ENCODE measurements around the gene CPLX3. TPM values are rescaled to one million over a fixed set of nuclear protein-coding genes. Genes with fewer than 3 reads are reported as not detected.

CPLX3 gene
- polyA plus RNA-seq, 2 of the 4 experiments (the other 2 are of a cell fraction): not detected

DNA sequence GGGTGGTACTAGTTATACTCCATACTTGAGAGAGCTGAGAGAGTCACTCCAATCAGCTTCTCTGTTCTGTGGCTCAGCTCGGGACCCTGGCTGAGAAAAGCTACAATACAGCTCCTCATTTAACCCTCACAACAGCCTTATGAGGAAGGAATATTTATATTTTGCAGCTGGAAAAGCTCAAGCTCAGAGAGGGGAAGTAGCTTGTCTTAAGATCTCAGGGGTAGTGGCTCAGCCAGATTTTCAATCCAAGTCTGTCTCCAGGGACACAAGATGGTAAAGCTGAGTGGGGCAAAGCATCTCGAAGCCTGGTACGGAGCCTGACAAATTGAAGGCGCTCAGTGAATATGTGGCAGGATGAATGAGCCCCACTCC, 31.9 kb downstream of the CPLX3 start:
- no peak for DNase-seq (ENCODE audit: low read depth in 1 of 2, low spot score in 1 of 2)
- no peaks in the 10 kb centered on the region for H3K9me3 ChIP-seq
- CTCF ChIA-PET: interaction anchor here (0.5 to 2.2 kb wide), 4 partner anchors 10 to 89 kb away, joined by 3 to 9 read pairs (median 4); no protein-coding TSS in a partner anchor
- TF ChIP-seq TFCP2L1 (CRISPR knock-in tag; IDR thresholded peaks at IDR 0.05) (no peak), KDM1A (IDR thresholded peaks at IDR 0.05; ENCODE audit: low read depth) (no peak), CBX8 (IDR thresholded peaks at IDR 0.05) (no peak)
- H3K4me1 ChIP-seq: peaks cover 10% of the 10 kb centered on the region; the same call in 2 of the 3 replicates
- POLR2A ChIA-PET: no interaction called here
- 93% methylated on average over 4 of the region's 4 CpGs for WGBS (ENCODE audit: missing lambda C conversion rate)
- ATAC-seq: no peak
- H3K4me2 ChIP-seq: no peak overlapping the region
- H3K27ac ChIP-seq: no peak overlapping the region
- no peak overlapping the region for H3K4me3 ChIP-seq
- FAIRE-seq: no peak

DNA sequence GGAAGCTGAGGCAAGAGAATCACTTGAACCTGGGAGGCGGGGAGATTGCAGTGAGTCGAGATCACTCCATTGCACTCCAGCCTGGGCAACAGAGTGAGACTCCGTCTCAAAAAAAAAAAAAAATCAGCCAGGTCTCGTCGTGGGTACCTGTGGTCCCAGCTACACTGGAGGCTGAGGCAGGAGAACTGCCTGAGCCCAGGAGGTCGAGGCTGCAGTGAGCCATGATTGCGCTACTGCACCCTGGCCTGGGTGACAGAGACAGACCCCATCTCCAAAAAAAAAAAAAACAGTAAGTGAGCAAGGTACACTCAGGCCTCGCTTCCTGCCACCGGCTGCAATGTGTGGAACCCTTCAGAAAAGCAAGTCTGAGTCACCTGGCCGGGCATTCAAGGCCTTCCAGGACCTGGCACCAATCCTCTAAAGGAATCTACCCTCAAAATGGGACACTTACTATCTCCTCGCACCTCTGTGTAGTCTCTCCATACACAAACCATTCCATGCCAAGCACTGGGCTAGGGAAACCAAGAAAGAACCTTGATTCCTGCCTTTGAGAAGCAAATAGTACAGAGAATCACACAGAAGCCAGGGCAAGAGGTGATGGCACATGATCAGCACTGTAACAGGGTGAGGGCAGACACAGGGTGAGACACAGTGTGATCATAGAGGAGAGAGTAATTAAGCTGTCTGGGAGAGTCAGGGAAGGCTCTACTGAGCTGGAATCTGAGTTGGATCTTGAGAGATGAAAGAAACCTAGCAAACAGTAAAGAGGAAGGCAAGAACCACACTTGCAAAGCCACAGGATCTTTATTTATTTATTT, 37.0 kb downstream of the CPLX3 start:
- ChIA-PET POLR2A (interaction anchor here (2.4 kb wide), 1 partner anchor 10 kb away, joined by 5 read pairs; the partner anchor contains the start of gene SCAMP2), CTCF (interaction anchor here (0.5 to 2.2 kb wide), 8 partner anchors 7 to 1026 kb away, joined by 3 to 12 read pairs (median 3); partner anchors contain the start of gene ULK3)
- TF ChIP-seq FOSB (CRISPR knock-in tag; IDR thresholded peaks at IDR 0.05): no peak
- no peak for TF ChIP-seq EP300 (IDR thresholded peaks at IDR 0.05)
- TF ChIP-seq HEYL (CRISPR knock-in tag; IDR thresholded peaks at IDR 0.05): no peak
- no peak for TF ChIP-seq TFCP2L1 (CRISPR knock-in tag; IDR thresholded peaks at IDR 0.05)
- no peak overlapping the region for H3K4me2 ChIP-seq
- ATAC-seq: peak; percentile 49 to 57; a peak in 4 of 6 replicates
- no peaks in the 10 kb centered on the region for H3K9me3 ChIP-seq
- peak overlapping the region in 1 of 2 experiments; percentile 53; a peak in 3 of 6 replicates for H3K27ac ChIP-seq
- peaks cover 48% of the 10 kb centered on the region for H3K4me1 ChIP-seq
- H3K4me3 ChIP-seq: no peak overlapping the region
- WGBS (ENCODE audit: missing lambda C conversion rate): 68% methylated on average over 11 of the region's 11 CpGs
- DNase-seq (ENCODE audit: low read depth in 1 of 2, low spot score in 1 of 2): no peak
- no peak for FAIRE-seq

DNA sequence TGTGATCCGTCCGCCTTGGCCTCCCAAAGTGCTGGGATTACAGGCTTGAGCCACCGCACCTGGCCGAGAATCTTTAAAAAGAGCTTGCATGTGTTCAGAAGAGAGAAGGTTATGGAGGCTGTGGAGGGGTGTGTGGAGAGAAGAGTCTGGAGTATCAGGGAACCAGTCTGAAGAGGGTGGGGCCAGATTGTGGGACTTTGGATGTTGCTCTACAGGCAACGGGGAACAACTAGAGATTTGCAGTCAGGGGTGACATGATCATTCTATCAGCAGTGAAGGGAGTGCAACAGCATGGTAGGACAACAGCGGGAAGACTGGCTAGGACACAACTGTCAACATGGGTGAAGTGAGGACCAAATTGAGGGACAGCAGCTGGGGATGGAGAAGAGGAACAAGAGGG, 37.9 kb downstream of the CPLX3 start:
- Histone ChIP-seq H3K4me1 (peaks cover 48% of the 10 kb centered on the region), H3K4me2 (no peak overlapping the region), H3K4me3 (no peak overlapping the region), H3K9me3 (no peaks in the 10 kb centered on the region), H3K27ac (no peak overlapping the region; a peak in 1 of 6 replicates)
- WGBS (ENCODE audit: missing lambda C conversion rate): 97% methylated on average over 6 of the region's 6 CpGs
- ATAC-seq (no peak), DNase-seq (ENCODE audit: low read depth in 1 of 2, low spot score in 1 of 2) (no peak), FAIRE-seq (no peak)
- ChIA-PET CTCF (interaction anchor here (0.5 to 2.2 kb wide), 6 partner anchors 11 to 201 kb away, joined by 3 to 12 read pairs (median 4); partner anchors contain the start of gene ULK3), POLR2A (interaction anchor here (2.4 kb wide), 1 partner anchor 9 kb away, joined by 5 read pairs; the partner anchor contains the start of gene SCAMP2)
- TF ChIP-seq, protein P1, sequence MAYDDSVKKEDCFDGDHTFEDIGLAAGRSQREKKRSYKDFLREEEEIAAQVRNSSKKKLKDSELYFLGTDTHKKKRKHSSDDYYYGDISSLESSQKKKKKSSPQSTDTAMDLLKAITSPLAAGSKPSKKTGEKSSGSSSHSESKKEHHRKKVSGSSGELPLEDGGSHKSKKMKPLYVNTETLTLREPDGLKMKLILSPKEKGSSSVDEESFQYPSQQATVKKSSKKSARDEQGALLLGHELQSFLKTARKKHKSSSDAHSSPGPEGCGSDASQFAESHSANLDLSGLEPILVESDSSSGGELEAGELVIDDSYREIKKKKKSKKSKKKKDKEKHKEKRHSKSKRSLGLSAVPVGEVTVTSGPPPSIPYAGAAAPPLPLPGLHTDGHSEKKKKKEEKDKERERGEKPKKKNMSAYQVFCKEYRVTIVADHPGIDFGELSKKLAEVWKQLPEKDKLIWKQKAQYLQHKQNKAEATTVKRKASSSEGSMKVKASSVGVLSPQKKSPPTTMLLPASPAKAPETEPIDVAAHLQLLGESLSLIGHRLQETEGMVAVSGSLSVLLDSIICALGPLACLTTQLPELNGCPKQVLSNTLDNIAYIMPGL (CRISPR knock-in tag; IDR thresholded peaks at IDR 0.05; ENCODE audit: borderline replicate concordance): no peak
- TF ChIP-seq POLR2A (IDR thresholded peaks at IDR 0.05; ENCODE audit: low read length): no peak
- TF ChIP-seq FOSB (CRISPR knock-in tag; IDR thresholded peaks at IDR 0.05): no peak
- no peak for TF ChIP-seq CHD2 (IDR thresholded peaks at IDR 0.05; ENCODE audit: low read length, partially characterized antibody)
- no peak for TF ChIP-seq FOXS1 (CRISPR knock-in tag; IDR thresholded peaks at IDR 0.05)
- no peak for TF ChIP-seq KDM1A (IDR thresholded peaks at IDR 0.05; ENCODE audit: low read depth)
- TF ChIP-seq SREBF2 (IDR thresholded peaks at IDR 0.05): no peak
- TF ChIP-seq HOXB5 (CRISPR knock-in tag; IDR thresholded peaks at IDR 0.05): no peak
- TF ChIP-seq HDAC2 (IDR thresholded peaks at IDR 0.05): no peak
- TF ChIP-seq TFCP2L1 (CRISPR knock-in tag; IDR thresholded peaks at IDR 0.05): no peak
- no peak for TF ChIP-seq ZFP36 (IDR thresholded peaks at IDR 0.05; ENCODE audit: borderline replicate concordance, partially characterized antibody)
- no peak for TF ChIP-seq ZSCAN20 (CRISPR knock-in tag; IDR thresholded peaks at IDR 0.05)

DNA sequence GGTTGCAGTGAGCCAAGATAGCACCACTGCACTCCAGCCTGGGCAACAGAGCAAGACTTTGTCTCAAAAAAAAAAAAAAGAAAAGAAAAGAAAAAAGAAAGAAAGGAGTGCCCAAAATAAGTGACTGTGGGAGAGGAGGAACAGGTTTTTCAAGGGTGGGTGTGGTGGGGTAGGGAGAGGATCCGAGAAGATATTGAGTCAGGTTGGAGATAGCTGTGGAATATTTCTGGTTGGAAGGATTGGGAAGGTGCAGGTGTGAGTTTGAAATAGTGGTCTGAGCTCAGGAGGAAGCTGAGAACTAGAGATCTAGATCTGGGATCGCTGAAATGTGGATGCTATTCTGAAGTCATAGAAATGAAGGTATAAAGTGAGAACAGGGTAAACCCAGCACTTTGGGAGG, 38.9 kb downstream of the CPLX3 start:
- Histone ChIP-seq H3K4me2 (no peak overlapping the region), H3K27ac (peak overlapping the region; percentile 3 to 62; a peak in 2 of 6 replicates), H3K9me3 (no peaks in the 10 kb centered on the region), H3K4me1 (peaks cover 54% of the 10 kb centered on the region), H3K4me3 (no peak overlapping the region)
- ATAC-seq (no peak), FAIRE-seq (no peak), DNase-seq (ENCODE audit: low read depth in 1 of 2, low spot score in 1 of 2) (no peak)
- 95% methylated on average over 2 of the region's 2 CpGs for WGBS (ENCODE audit: missing lambda C conversion rate)
- CTCF ChIA-PET: interaction anchor here (0.6 to 2.2 kb wide), 3 partner anchors 17 to 89 kb away, joined by 3 to 12 read pairs (median 5); no protein-coding TSS in a partner anchor
- POLR2A ChIA-PET: interaction anchor here (0.7 to 2.4 kb wide), 3 partner anchors 8 to 11 kb away, joined by 4 to 5 read pairs (median 4); partner anchors contain the start of gene SCAMP2
- no peak for TF ChIP-seq CHD4 (IDR thresholded peaks at IDR 0.05; ENCODE audit: borderline replicate concordance)
- TF ChIP-seq EP300 (IDR thresholded peaks at IDR 0.05): no peak
- no peak for TF ChIP-seq ESRRA (IDR thresholded peaks at IDR 0.05; ENCODE audit: borderline replicate concordance, low read length)
- no peak for TF ChIP-seq TFCP2L1 (CRISPR knock-in tag; IDR thresholded peaks at IDR 0.05)
- TF ChIP-seq, protein P2, sequence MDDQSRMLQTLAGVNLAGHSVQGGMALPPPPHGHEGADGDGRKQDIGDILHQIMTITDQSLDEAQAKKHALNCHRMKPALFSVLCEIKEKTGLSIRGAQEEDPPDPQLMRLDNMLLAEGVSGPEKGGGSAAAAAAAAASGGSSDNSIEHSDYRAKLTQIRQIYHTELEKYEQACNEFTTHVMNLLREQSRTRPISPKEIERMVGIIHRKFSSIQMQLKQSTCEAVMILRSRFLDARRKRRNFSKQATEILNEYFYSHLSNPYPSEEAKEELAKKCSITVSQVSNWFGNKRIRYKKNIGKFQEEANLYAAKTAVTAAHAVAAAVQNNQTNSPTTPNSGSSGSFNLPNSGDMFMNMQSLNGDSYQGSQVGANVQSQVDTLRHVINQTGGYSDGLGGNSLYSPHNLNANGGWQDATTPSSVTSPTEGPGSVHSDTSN (IDR thresholded peaks at IDR 0.05): no peak
- no peak for TF ChIP-seq RCOR1 (IDR thresholded peaks at IDR 0.05; ENCODE audit: low read depth, low read length)
- TF ChIP-seq SREBF2 (IDR thresholded peaks at IDR 0.05): no peak
- TF ChIP-seq, protein P1 (CRISPR knock-in tag; IDR thresholded peaks at IDR 0.05; ENCODE audit: borderline replicate concordance): no peak
- no peak for TF ChIP-seq NR3C1 (IDR thresholded peaks at IDR 0.05)
- TF ChIP-seq KDM5A (IDR thresholded peaks at IDR 0.05): no peak
- no peak for TF ChIP-seq JUN (IDR thresholded peaks at IDR 0.05)
- TF ChIP-seq NPAS2 (CRISPR knock-in tag; IDR thresholded peaks at IDR 0.05; ENCODE audit: borderline replicate concordance): no peak
- TF ChIP-seq HDAC2 (IDR thresholded peaks at IDR 0.05): no peak
- TF ChIP-seq GATA3 (IDR thresholded peaks at IDR 0.05; ENCODE audit: borderline replicate concordance): no peak
- no peak for TF ChIP-seq FOSB (CRISPR knock-in tag; IDR thresholded peaks at IDR 0.05)
